ENCODE results near the gene ADAMTS15. TPM values are rescaled to one million over a fixed set of nuclear protein-coding genes. Genes with fewer than 3 reads are reported as not detected.

Gene ADAMTS15
- total and polyA plus RNA-seq, 10 of the 15 experiments (the other 5 are each of a cell fraction or from before 2014, with no cell fraction given): not detected

GRCh38 chr11:130452940-130453339, 4.5 kb downstream of the ADAMTS15 start:
- RAD21 ChIA-PET (ENCODE audit: unreplicated experiment): interaction anchor here (1.3 kb wide), 1 partner anchor 11 kb away, joined by 3 read pairs; no protein-coding TSS in a partner anchor
- ATAC-seq (no peak), DNase-seq (ENCODE audit: low read depth, low spot score) (no peak), FAIRE-seq (no peak)
- no TSS peak for BruUV-seq (replicated peaks)
- intact Hi-C loops (cut with micrococcal nuclease; ENCODE audit: unreplicated experiment): no loop called here
- Histone ChIP-seq H3K36me3 (ENCODE audit: control insufficient read depth in 2 of 2, insufficient read depth in 2 of 2, low read length in 1 of 2) (no peaks in the 10 kb centered on the region), H3K9me3 (replicated peaks; ENCODE audit: control insufficient read depth, insufficient read depth, low read length) (no peaks in the 10 kb centered on the region; the same call in 2 of the 3 replicates), H3K27ac (ENCODE audit: control insufficient read depth, insufficient read depth) (no peak overlapping the region), H3K4me2 (ENCODE audit: control insufficient read depth, insufficient read depth) (no peak overlapping the region), H3K9ac (ENCODE audit: control insufficient read depth, insufficient read depth, low read length) (no peak overlapping the region), H3K79me2 (ENCODE audit: control insufficient read depth, insufficient read depth, low read length) (no peaks in the 10 kb centered on the region), H3K4me3 (no peak overlapping the region), H4K20me1 (ENCODE audit: control insufficient read depth, insufficient read depth) (no peaks in the 10 kb centered on the region; the same call in 1 of the 2 replicates), H3K4me1 (ENCODE audit: control insufficient read depth, insufficient read depth, low read length) (no peaks in the 10 kb centered on the region), H2AFZ (ENCODE audit: control insufficient read depth, low read depth, low read length) (no peak overlapping the region), H3K27me3 (replicated peaks in 1 of 2; ENCODE audit: control insufficient read depth in 2 of 2, insufficient read depth in 2 of 2, low read length in 1 of 2) (peaks cover 8 to 18% of the 10 kb centered on the region in 2 experiments)
- POLR2A ChIA-PET: no interaction called here
- WGBS (ENCODE audit: insufficient coverage, insufficient replicate concordance, low lambda C conversion rate, missing lambda C conversion rate): 18% methylated on average over 6 of the region's 6 CpGs
- CTCF ChIA-PET: interaction anchor here (0.6 to 1.1 kb wide), 4 partner anchors 11 to 409 kb away, joined by 3 to 5 read pairs (median 3); no protein-coding TSS in a partner anchor
- in situ Hi-C loops (cut with MboI): no loop called here
- SMC1A ChIA-PET (ENCODE audit: uncharacterized antibody, unreplicated experiment): interaction anchor here (0.7 kb wide), 1 partner anchor 1056 kb away, joined by 3 read pairs; no protein-coding TSS in a partner anchor
- TF ChIP-seq IRF5 (IDR thresholded peaks at IDR 0.05; ENCODE audit: borderline replicate concordance) (no peak), SIN3A (IDR thresholded peaks at IDR 0.05; ENCODE audit: low read depth, low read length) (no peak), SUPT20H (IDR thresholded peaks at IDR 0.05; ENCODE audit: borderline replicate concordance, control insufficient read depth, low read depth, low read length) (no peak), PRDM15 (CRISPR knock-in tag; IDR thresholded peaks at IDR 0.05) (no peak), ZBTB11 (CRISPR knock-in tag; IDR thresholded peaks at IDR 0.05) (no peak), ZSCAN29 (IDR thresholded peaks at IDR 0.05) (no peak), POU2F2 (IDR thresholded peaks at IDR 0.05; ENCODE audit: borderline replicate concordance, low read depth, low read length) (no peak), USF2 (IDR thresholded peaks at IDR 0.05; ENCODE audit: borderline replicate concordance, low read depth, low read length) (no peak), ZBTB33 (IDR thresholded peaks at IDR 0.05) (no peak)
